ENCODE measurements around the gene KCNK10. TPM values are rescaled to one million over a fixed set of nuclear protein-coding genes. Genes with fewer than 3 reads are reported as not detected.

The KCNK10 gene
- total and polyA plus RNA-seq, 4 donors, result 0.01 TPM; not detected in 3

DNA sequence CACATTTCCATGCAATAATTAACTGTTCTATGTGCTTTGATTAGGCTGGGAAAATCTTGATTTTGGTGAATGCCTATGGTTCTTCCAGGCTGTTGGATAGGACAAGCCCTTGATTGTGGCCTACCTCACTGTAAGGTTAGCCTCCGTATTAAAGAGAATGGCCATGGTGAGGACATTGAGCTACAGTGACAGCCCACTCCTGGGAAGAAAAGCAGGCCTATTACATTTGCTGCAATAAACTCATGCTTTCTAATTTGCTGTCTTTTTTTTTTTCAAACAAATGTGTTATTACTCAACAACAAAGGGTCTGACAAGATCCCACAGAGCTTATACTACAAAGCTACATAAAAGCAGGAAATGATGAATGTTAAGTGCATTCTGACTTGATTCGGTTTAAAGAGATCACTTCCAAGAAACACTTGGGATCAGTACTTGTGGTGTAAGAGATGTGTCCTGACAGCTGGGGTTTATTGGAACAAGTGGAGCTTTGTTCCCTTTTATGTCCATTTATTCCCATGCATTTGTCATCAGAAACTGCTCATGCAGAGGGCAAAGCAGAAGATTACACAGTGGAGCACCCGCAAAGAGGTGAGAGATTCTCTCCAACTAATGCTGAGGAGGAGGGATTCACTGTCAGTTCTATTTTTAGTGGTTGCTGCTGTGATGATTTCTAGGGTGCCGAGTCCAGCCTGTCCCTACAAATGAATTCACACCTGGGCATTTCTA lies 29.1 kb upstream of the KCNK10 start:
- TF ChIP-seq, protein P1, sequence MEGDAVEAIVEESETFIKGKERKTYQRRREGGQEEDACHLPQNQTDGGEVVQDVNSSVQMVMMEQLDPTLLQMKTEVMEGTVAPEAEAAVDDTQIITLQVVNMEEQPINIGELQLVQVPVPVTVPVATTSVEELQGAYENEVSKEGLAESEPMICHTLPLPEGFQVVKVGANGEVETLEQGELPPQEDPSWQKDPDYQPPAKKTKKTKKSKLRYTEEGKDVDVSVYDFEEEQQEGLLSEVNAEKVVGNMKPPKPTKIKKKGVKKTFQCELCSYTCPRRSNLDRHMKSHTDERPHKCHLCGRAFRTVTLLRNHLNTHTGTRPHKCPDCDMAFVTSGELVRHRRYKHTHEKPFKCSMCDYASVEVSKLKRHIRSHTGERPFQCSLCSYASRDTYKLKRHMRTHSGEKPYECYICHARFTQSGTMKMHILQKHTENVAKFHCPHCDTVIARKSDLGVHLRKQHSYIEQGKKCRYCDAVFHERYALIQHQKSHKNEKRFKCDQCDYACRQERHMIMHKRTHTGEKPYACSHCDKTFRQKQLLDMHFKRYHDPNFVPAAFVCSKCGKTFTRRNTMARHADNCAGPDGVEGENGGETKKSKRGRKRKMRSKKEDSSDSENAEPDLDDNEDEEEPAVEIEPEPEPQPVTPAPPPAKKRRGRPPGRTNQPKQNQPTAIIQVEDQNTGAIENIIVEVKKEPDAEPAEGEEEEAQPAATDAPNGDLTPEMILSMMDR (IDR thresholded peaks at IDR 0.05; ENCODE audit: control extremely low read depth, extremely low read depth), result no peak
- Histone ChIP-seq H3K27ac (ENCODE audit: low read depth in 1 of 2, low read length in 1 of 2) (no peak overlapping the region), H3K4me3 (no peak overlapping the region), H3K4me1 (ENCODE audit: control insufficient read depth in 5 of 5, insufficient read depth in 5 of 5, low read length in 5 of 5) (no peaks in the 10 kb centered on the region), H3K36me3 (ENCODE audit: control insufficient read depth in 4 of 4, insufficient read depth in 4 of 4, low read length in 4 of 4) (no peaks in the 10 kb centered on the region), H3K27me3 (ENCODE audit: control insufficient read depth in 3 of 3, insufficient read depth in 3 of 3, low read length in 2 of 3) (no peaks in the 10 kb centered on the region), H3K9me3 (ENCODE audit: control insufficient read depth in 4 of 4, insufficient read depth in 3 of 4, low read length in 3 of 4) (no peaks in the 10 kb centered on the region), H3K9ac (ENCODE audit: insufficient read depth in 1 of 2, low read length in 2 of 2) (no peak overlapping the region)
- DNase-seq, result no peak
- ATAC-seq (ENCODE audit: insufficient read depth, low FRiP score), result no peak
- 57 to 83% methylated on average over 4 of the region's 4 CpGs for WGBS, 2 donors

DNA sequence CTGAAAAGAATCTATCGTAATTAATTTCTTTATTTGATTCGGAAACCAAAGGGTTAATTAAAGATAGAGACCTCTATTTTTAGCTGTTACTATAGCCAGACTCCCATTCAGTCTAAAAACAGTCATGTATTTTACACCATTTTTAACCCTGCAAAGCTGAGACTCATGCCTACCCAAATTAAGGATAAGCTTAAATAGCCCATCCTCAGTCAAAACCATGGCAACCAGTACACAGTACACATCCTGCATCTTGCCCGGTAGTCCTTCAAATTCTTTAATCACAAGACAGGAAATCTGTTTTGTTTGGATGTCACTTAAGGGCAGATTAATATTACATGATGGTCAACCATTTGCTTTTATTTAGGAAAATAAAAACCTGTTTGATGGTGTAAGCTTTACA lies 25.5 kb upstream of the KCNK10 start:
- Histone ChIP-seq H3K27ac (ENCODE audit: low read depth in 1 of 2, low read length in 1 of 2) (no peak overlapping the region), H3K9ac (ENCODE audit: insufficient read depth in 1 of 2, low read length in 2 of 2) (no peak overlapping the region), H3K27me3 (ENCODE audit: control insufficient read depth in 3 of 3, insufficient read depth in 3 of 3, low read length in 2 of 3) (no peaks in the 10 kb centered on the region), H3K4me1 (ENCODE audit: control insufficient read depth in 5 of 5, insufficient read depth in 5 of 5, low read length in 5 of 5) (no peaks in the 10 kb centered on the region), H3K9me3 (ENCODE audit: control insufficient read depth in 4 of 4, insufficient read depth in 3 of 4, low read length in 3 of 4) (no peaks in the 10 kb centered on the region), H3K4me3 (no peak overlapping the region), H3K36me3 (ENCODE audit: control insufficient read depth in 4 of 4, insufficient read depth in 4 of 4, low read length in 4 of 4) (no peaks in the 10 kb centered on the region)
- DNase-seq, result peak in 1 of 3 donors; percentile 5
- TF ChIP-seq, protein P1 (IDR thresholded peaks at IDR 0.05; ENCODE audit: control extremely low read depth, extremely low read depth), result no peak
- 65 to 68% methylated on average over 3 of the region's 3 CpGs for WGBS, 2 donors
- ATAC-seq (ENCODE audit: insufficient read depth, low FRiP score), result no peak

DNA sequence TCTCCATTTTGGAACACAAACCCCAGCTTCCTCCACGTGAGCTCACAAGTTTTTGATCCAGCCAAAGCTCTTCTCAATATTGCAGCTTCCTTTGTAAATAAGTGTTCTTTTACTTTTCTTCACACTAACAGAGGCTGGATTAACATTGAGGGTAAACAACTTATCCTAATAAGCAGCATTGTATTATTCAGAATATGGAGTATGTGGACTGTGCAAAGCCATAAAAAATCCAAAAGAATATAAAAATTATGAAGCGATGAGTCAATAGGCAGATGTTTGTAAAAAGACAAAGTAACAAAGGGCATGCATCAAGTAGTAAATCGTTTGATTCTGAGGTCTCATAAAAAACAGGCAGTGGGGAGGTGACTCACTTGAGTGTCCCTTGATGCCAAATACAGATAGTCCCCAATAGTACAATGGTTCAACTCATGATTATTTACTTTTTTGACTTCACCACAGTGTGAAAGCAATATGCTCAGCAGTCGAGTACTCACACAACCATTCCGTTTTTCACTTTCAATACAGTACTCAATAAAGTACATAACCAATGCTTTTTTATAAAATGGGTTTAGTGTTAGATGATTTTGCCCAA lies 23.1 kb upstream of the KCNK10 start:
- H3K9ac ChIP-seq (ENCODE audit: insufficient read depth in 1 of 2, low read length in 2 of 2), result no peak overlapping the region
- 63 to 74% methylated on average over 5 of the region's 5 CpGs for WGBS, 2 donors
- DNase-seq, result no peak
- TF ChIP-seq, protein P1 (IDR thresholded peaks at IDR 0.05; ENCODE audit: control extremely low read depth, extremely low read depth), result no peak
- no peak overlapping the region for H3K4me3 ChIP-seq
- H3K9me3 ChIP-seq (ENCODE audit: control insufficient read depth in 4 of 4, insufficient read depth in 3 of 4, low read length in 3 of 4), result no peaks in the 10 kb centered on the region
- no peak overlapping the region for H3K27ac ChIP-seq (ENCODE audit: low read depth in 1 of 2, low read length in 1 of 2)
- no peaks in the 10 kb centered on the region for H3K4me1 ChIP-seq (ENCODE audit: control insufficient read depth in 5 of 5, insufficient read depth in 5 of 5, low read length in 5 of 5)
- no peaks in the 10 kb centered on the region for H3K27me3 ChIP-seq (ENCODE audit: control insufficient read depth in 3 of 3, insufficient read depth in 3 of 3, low read length in 2 of 3)
- ATAC-seq (ENCODE audit: insufficient read depth, low FRiP score), result no peak
- no peaks in the 10 kb centered on the region for H3K36me3 ChIP-seq (ENCODE audit: control insufficient read depth in 4 of 4, insufficient read depth in 4 of 4, low read length in 4 of 4)
